Activated CD8-positive, alpha-beta memory T cell treated with anti-CD3 and anti-CD28 coated beads, Interleukin-2, amount 10 ng/mL, durations not matched to agents 7 days and 5 days (primary cell): ENCODE results near the gene MAML1. TPM values are rescaled to one million over a fixed set of nuclear protein-coding genes. Genes with fewer than 3 reads are reported as not detected.

Experiments
- ATAC-seq: fragments of 150-1000 bp; cut with Tn5 transposase; one replicate; pipeline ENCODE4 v1.10.0; 2021; ENCODE audit warnings: moderate library complexity
- CTCF ChIA-PET: fragments of 350-600 bp; sonication (Branson Sonifier 250); formaldehyde crosslinking; loops from one replicate; lab custom pipeline; 2021; ENCODE audit warnings: antibody characterized with exemption; lab: Charles Lee
- DNase-seq: peaks from one replicate; pipeline ENCODE4 v3.0.0-alpha.2; 2020
- H3K27ac Mint-ChIP-seq: one replicate; pipeline ENCODE4 v1.8.0; 2021; ENCODE audit warnings: mild to moderate bottlenecking, mixed read lengths
- H3K27me3 Mint-ChIP-seq: one replicate; pipeline ENCODE4 v1.8.0; 2021; ENCODE audit warnings: mixed read lengths
- H3K36me3 Mint-ChIP-seq: one replicate; pipeline ENCODE4 v1.8.0; 2021; ENCODE audit warnings: mild to moderate bottlenecking, mixed read lengths
- H3K4me1 Mint-ChIP-seq: one replicate; pipeline ENCODE4 v1.8.0; 2021; ENCODE audit warnings: mixed read lengths
- H3K4me3 Mint-ChIP-seq: one replicate; pipeline ENCODE4 v1.8.0; 2021; ENCODE audit warnings: mild to moderate bottlenecking, moderate library complexity, mixed read lengths
- H3K9me3 Mint-ChIP-seq: one replicate; pipeline ENCODE4 v1.8.0; 2022; ENCODE audit warnings: low read depth, mixed read lengths
- total RNA-seq, 2 experiments: library from RNA; stranded (reverse); gene quantifications; one replicate each; pipeline ENCODE4 v1.2.3, GENCODE V29; 2021

MAML1 gene
- total RNA-seq, 2 experiments from 2014 or later, result 34.7 to 34.9 TPM

DNA sequence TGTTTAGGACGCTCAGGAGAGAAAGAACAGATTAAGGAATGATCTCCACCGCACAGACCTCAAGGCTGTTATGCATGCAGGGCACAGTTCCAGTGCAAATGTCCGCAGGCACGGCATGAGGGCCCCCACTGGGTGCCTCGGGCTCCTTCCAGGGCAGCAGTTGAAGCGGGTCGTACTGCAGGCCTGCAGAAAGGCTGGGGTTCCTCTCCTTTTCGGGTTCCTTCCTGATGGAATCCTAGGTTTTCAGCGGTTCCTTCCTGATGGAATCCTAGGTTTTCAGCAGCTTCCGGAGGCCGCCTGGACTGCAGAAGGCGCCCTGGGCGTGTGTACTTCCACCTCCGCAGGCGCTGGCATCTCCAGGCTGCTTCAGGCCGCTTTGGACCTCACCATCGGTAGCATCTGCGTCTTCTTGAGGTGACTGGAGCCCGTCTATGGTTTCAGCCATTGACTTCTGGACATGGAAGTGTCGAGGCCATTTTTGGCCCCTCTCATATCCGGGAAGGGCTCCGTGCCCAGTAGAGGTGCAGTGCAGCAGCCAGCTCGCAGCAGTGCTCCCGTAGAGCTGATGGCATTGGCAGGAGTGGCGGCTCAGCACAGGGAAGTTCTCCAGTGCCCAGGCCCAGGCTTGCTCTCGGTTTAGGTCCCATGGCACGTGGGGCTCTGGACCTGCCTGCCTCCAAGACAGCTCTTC is 79.7 kb downstream of the MAML1 start:
- H3K27me3 Mint-ChIP-seq, result no peaks in the 10 kb centered on the region
- no peak for ATAC-seq
- peaks cover 6% of the 10 kb centered on the region for H3K4me1 Mint-ChIP-seq
- peaks cover 18% of the 10 kb centered on the region for H3K36me3 Mint-ChIP-seq
- no peaks in the 10 kb centered on the region for H3K9me3 Mint-ChIP-seq
- no peak overlapping the region for H3K4me3 Mint-ChIP-seq
- H3K27ac Mint-ChIP-seq, result no peak overlapping the region
- no peak for DNase-seq
- CTCF ChIA-PET, result interaction anchor here (2.6 kb wide), 1 partner anchor 10 kb away, joined by 9 read pairs; no protein-coding TSS in a partner anchor

DNA sequence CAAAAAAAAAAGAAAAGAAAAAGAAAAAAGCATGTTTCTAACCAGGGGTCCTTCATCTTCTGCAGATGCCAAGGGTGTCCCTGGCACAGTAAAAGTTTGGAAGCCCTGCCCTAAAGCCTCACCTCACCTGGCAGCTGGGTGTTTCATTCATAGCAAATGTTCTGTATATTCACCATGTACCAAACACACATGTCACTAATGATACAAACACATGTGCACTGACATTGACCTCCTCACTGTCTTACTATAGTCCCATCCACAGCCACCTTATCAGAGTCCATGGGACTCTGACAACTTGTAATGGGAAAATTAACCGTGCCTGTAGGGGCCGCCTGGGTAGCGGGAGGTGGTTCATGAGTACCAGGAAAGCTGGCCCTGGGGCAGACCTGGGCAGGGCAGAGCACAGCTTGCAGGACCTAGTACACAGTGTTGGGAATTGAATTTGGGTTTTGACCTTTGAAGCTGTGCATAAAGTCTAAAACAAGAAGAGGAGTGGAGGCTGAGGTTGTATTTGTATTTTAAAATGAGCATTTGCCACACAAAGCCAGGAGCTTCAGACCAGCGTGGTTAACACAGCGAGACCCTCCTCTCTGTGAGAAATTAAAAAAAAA is 80.5 kb downstream of the MAML1 start:
- Mint-ChIP-seq H3K4me1 (peaks cover 10% of the 10 kb centered on the region), H3K27ac (no peak overlapping the region), H3K27me3 (no peaks in the 10 kb centered on the region), H3K4me3 (no peak overlapping the region), H3K36me3 (peaks cover 18% of the 10 kb centered on the region), H3K9me3 (no peaks in the 10 kb centered on the region)
- CTCF ChIA-PET, result interaction anchor here (1.1 to 2.6 kb wide), 3 partner anchors 11 to 24 kb away, joined by 4 to 9 read pairs (median 4); no protein-coding TSS in a partner anchor
- DNase-seq (no peak), ATAC-seq (no peak)

DNA sequence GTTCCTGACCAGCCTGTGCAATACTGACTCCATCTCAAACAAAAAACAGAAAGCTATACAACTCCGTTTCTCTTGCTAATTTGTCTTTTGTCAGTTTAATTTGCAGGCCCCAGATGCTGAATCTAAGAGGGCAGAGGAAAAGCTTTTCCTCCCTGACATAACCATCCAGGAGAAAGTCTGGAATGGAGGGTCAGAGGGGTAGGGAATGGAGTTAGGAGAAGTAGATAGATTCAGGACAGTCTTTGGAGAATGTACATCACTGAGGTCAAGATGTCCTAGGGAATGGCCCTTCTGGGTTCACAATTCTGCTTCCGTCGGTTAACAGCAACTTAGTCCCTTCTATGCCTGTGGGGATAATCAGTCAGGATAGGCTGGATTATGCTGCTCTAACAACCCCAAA is 81.5 kb downstream of the MAML1 start:
- Mint-ChIP-seq H3K4me3 (no peak overlapping the region), H3K9me3 (no peaks in the 10 kb centered on the region)

DNA sequence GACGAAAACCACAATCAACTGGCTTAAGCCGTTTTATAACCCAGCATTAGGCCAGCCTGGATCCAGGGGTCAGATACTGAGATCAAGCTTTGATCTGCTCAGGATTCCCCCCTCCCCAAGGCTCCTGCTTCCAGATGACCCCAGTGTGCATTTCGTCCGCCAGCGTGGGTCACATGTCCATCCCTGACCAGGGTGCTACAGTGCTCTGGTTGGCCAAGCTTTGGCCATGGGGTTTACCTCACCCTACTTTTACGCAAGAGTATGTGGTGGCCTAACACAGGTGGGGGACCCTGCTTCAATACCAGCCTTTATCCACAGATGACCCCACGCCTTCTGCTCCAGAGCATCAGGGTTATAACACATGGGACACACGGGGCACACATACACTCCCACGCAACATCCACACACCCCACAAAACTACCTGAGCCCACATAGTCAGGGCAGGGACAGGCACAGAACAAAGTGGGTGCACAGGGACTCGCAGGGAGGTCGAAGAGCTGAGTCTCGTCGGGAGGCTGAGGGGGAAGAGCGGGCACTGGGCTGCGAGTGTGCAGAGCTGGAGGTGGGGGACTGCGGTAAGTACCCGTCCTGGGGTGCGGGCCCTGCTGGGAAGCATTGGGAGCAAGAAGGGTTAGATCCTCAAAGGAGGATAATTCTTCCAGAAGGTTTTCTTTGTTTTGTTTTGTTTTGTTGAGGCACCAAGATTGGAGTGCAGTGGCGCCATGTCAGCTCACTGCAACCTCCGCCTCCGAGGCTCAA is 83.0 kb downstream of the MAML1 start:
- no peaks in the 10 kb centered on the region for H3K27me3 Mint-ChIP-seq
- H3K36me3 Mint-ChIP-seq, result peaks cover 15% of the 10 kb centered on the region
- CTCF ChIA-PET, result no interaction called here
- no peak for ATAC-seq
- no peak for DNase-seq
- no peak overlapping the region for H3K4me3 Mint-ChIP-seq
- H3K27ac Mint-ChIP-seq, result no peak overlapping the region
- peaks cover 25% of the 10 kb centered on the region for H3K4me1 Mint-ChIP-seq
- no peaks in the 10 kb centered on the region for H3K9me3 Mint-ChIP-seq

More for the DNA sequence above, 81.5 kb downstream of the MAML1 start:
- no peak for ATAC-seq
- no peak overlapping the region for H3K27ac Mint-ChIP-seq
- H3K27me3 Mint-ChIP-seq, result no peaks in the 10 kb centered on the region
- CTCF ChIA-PET, result interaction anchor here (1.1 to 1.6 kb wide), 2 partner anchors 19 to 23 kb away, joined by 4 read pairs; no protein-coding TSS in a partner anchor
- peaks cover 18% of the 10 kb centered on the region for H3K36me3 Mint-ChIP-seq
- DNase-seq, result no peak
- peaks cover 15% of the 10 kb centered on the region for H3K4me1 Mint-ChIP-seq

DNA sequence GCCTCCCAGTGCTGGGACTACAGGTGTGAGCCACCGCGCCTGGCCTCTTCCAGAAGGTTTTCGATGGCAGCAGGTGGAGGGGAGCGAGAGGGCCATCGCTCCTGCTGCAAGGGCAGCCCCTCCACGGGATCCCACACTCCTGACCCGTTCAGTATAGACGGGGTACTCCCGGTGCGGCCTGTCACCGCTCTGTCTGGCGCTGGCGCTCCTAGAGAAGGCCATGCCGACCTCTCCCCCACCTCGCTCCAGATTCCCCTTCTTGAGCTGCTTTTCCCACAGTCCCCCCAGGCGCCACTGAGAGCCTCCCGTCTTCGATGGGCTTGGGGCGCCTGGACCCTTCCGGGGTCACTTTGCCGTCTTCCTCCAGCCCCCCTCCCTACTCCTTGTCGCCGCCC is 83.8 kb downstream of the MAML1 start:
- H3K27ac Mint-ChIP-seq, result no peak overlapping the region
- DNase-seq, result no peak
- ATAC-seq, result no peak
- no peak overlapping the region for H3K4me3 Mint-ChIP-seq
- no peaks in the 10 kb centered on the region for H3K9me3 Mint-ChIP-seq
- H3K4me1 Mint-ChIP-seq, result peaks cover 25% of the 10 kb centered on the region
- CTCF ChIA-PET, result interaction anchor here (2.0 kb wide), 1 partner anchor 21 kb away, joined by 6 read pairs; no protein-coding TSS in a partner anchor
- H3K36me3 Mint-ChIP-seq, result peaks cover 13% of the 10 kb centered on the region
- H3K27me3 Mint-ChIP-seq, result no peaks in the 10 kb centered on the region

DNA sequence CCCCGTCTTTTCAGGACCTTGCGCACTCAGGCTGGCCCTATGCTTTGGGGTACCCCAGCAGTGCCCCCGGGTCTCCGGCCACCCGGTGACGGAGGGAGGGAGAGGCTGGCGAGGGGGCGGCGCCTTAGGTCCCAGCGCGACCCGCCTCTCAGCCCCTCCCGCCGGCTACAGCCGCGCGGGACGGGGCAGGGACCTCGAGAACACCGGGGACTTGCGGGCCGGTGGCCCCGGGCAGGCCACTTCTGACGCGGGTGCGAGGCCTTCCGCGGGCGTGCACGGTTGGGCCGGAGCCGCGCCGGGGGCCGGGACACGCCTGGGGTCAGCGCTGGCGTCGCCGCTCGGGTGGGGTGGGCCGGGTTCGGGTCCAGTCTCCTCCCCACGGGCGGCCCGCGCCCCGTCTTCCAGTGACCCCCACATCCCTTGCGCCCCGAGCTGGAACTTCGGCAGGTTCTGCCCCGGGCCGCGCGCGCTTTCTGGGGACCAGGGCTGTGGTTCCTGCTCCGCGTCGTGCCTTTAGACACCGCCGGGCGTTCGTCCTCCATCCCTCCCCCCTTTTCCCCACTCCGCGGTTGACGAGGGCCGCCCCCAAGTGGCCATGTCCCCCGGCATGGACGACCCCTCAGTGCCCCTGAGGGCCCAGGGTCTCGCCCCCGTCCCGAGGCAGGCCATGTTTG is 84.3 kb downstream of the MAML1 start:
- H3K9me3 Mint-ChIP-seq, result no peaks in the 10 kb centered on the region
- peaks cover 10% of the 10 kb centered on the region for H3K36me3 Mint-ChIP-seq
- DNase-seq, result no peak
- no peak for ATAC-seq
- CTCF ChIA-PET, result interaction anchor here (2.0 kb wide), 1 partner anchor 21 kb away, joined by 6 read pairs; no protein-coding TSS in a partner anchor
- H3K4me3 Mint-ChIP-seq, result no peak overlapping the region
- H3K27me3 Mint-ChIP-seq, result no peaks in the 10 kb centered on the region
- peaks cover 27% of the 10 kb centered on the region for H3K4me1 Mint-ChIP-seq
- no peak overlapping the region for H3K27ac Mint-ChIP-seq

DNA sequence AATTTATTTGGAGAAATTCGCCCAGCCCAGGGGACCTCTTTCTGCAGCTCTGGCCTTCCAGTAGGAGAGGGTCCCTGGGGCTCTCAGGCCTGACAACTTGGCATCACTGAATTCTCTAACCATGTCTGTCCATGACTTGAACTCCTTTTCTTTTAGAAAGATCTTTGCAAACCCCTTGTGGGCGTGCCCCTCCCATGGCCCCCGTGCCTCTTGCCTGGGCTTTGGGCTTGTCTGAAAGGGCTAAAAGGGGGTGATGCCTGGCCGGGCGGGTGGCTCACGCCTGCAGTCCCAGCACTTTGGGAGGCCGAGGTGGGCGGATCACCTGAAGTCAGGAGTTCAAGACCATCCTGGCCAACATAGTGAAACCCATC is 84.8 kb downstream of the MAML1 start:
- CTCF ChIA-PET, result interaction anchor here (2.0 kb wide), 1 partner anchor 22 kb away, joined by 6 read pairs; no protein-coding TSS in a partner anchor
- no peaks in the 10 kb centered on the region for H3K27me3 Mint-ChIP-seq
- no peaks in the 10 kb centered on the region for H3K9me3 Mint-ChIP-seq
- peaks cover 14% of the 10 kb centered on the region for H3K36me3 Mint-ChIP-seq
- DNase-seq (no peak), ATAC-seq (no peak)
- no peak overlapping the region for H3K27ac Mint-ChIP-seq
- H3K4me3 Mint-ChIP-seq, result peak overlapping the region; percentile 26
- peaks cover 32% of the 10 kb centered on the region for H3K4me1 Mint-ChIP-seq

DNA sequence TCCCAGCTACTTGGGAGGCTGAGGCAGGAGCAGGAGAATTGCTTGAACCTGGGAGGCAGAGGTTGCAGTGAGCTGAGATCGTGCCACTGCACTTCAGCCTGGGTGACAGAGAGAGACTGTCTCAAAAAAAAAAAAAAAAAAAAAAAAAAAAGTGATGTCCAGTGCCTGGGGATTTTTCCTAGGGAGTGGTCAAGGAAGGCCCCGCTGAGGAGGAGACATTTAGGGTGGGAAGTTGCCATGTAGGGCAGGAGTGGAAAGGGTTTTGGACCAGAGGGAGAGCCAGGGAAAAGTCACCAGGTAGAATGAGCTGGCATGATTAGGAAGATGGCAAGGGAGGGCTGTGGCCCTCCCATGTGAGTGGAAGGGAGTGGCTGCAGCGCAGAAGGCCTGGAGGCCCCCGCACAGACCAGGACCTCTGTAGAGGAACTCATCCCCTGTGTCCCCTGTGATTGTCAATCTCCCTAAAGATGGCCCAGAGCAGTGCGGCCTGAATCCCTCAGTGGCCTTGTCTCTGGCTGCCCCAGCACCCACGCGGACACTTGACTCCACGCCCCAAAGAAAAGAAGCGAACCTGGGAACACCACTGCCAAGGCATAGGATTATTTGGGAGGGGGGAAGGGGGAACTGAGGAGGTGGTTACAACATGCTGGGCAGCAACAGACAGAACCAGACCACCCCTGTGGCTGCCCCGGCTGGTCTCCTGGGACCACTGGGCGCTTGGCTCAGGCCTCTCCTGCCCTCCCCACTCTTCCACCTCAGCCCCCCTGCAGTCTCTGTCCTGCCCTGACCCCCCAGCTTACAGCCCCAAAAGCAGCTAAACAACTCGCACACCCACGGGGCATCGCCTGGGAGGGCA is 85.5 kb downstream of the MAML1 start:
- peak overlapping the region; percentile 84 for H3K27ac Mint-ChIP-seq
- CTCF ChIA-PET, result interaction anchor here (2.0 kb wide), 1 partner anchor 22 kb away, joined by 6 read pairs; no protein-coding TSS in a partner anchor
- H3K9me3 Mint-ChIP-seq, result no peaks in the 10 kb centered on the region
- H3K27me3 Mint-ChIP-seq, result no peaks in the 10 kb centered on the region
- peaks cover 17% of the 10 kb centered on the region for H3K36me3 Mint-ChIP-seq
- no peak for ATAC-seq
- peak overlapping the region; percentile 75 for H3K4me3 Mint-ChIP-seq
- peaks cover 38% of the 10 kb centered on the region for H3K4me1 Mint-ChIP-seq
- no peak for DNase-seq

DNA sequence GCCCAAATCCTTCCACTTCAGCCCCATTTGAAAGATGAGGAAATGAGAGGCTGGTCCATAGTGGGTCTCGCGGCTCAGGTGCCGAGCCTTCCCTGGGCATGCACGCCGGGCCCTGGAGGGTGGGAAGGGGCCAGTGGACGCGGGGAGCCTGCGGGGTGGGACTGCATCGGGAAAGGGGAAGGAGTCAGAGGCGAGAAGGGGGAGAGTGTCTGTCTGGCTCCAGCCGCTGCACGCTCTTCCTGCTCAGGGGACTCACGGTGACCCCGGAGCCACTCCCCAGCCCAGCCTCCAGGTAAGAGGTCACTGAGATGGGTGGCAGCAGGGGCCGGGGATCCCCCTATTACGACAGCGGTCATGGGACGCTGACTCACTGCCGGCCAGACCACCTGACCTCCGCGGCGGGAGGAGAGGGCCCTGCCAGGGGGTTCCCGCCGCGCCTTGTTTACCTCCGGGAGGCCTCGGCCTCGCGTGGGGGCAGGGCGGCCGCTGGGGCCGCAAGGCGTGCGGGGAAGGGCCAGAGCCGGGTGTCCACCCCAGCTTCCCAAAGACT is 86.2 kb downstream of the MAML1 start:
- DNase-seq (peak; percentile 95), ATAC-seq (peak; percentile 56)
- H3K27ac Mint-ChIP-seq, result peak overlapping the region; percentile 84
- H3K4me1 Mint-ChIP-seq, result peaks cover 41% of the 10 kb centered on the region
- H3K9me3 Mint-ChIP-seq, result no peaks in the 10 kb centered on the region
- peaks cover 21% of the 10 kb centered on the region for H3K36me3 Mint-ChIP-seq
- H3K27me3 Mint-ChIP-seq, result no peaks in the 10 kb centered on the region
- peak overlapping the region; percentile 75 for H3K4me3 Mint-ChIP-seq
- CTCF ChIA-PET, result interaction anchor here (0.6 to 2.5 kb wide), 5 partner anchors 7 to 86 kb away, joined by 3 to 17 read pairs (median 5); partner anchors contain the start of gene MAML1

DNA sequence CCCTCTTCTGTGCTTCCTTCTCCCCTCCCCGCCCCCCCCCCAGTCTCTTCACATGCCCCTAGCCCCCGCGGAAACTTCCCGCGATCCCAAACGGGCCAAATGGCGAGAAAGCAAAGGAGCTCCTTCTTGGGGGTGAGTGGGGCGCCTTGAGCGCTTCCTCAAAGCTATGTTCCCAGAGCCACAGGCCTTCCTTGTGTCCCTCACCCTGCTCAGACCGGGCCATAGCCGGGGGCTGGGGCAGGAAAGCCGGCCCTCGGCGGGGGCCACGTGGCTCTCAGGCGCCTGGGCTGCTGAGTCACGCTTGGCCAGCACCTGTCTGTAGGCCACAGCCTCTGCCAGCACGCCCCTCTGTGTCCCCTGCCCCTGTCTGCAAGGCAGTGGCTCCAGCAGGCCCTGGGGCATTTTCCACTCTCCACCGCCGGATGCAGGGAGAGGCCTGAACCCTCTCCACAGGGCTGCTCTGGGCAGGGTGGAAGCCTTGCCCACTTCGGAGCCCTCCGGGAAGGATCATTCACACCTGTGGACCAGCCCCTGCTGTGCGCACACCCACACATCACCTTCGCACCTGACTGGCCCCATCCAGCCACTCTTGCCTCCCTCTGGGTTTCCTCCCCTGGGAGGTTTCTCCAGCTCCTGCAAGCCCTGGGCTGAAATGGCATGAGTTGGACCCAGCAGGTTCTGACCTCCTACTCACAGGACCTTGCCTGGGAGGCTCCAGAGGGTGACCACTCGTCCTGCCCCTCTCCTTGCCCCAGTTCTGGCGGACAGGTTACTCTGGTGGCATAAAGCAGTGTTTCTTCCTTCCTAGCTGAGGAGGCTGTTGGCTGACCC is 86.9 kb downstream of the MAML1 start:
- H3K27ac Mint-ChIP-seq, result peak overlapping the region; percentile 84
- CTCF ChIA-PET, result interaction anchor here (0.6 to 2.5 kb wide), 8 partner anchors 8 to 87 kb away, joined by 3 to 17 read pairs (median 5); partner anchors contain the start of genes MAML1 and MGAT4B
- DNase-seq (peak; percentile 60), ATAC-seq (peak; percentile 3)
- peaks cover 44% of the 10 kb centered on the region for H3K4me1 Mint-ChIP-seq
- H3K36me3 Mint-ChIP-seq, result peaks cover 25% of the 10 kb centered on the region
- H3K4me3 Mint-ChIP-seq, result peak overlapping the region; percentile 59
- H3K27me3 Mint-ChIP-seq, result no peaks in the 10 kb centered on the region
- H3K9me3 Mint-ChIP-seq, result no peaks in the 10 kb centered on the region

DNA sequence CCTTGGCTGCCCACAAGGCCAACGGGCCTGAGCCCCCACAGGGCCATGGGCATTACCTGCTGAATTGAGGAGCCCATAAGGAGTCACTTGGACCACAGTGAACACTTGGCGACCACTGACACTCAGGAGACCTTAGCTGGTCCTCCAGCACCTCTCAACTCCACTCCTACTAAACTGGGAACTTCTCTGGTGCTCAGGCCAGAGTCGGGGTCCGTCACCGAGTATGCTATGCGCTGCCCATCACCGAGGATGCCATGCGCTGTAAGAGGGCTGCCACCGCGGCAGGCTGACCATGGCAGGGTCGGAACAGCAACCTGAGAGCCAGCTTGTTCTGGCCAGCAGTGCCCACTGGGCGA is 87.5 kb downstream of the MAML1 start:
- H3K4me1 Mint-ChIP-seq, result peaks cover 48% of the 10 kb centered on the region
- no peaks in the 10 kb centered on the region for H3K9me3 Mint-ChIP-seq
- H3K36me3 Mint-ChIP-seq, result peaks cover 31% of the 10 kb centered on the region
- peak overlapping the region; percentile 59 for H3K4me3 Mint-ChIP-seq
- DNase-seq (no peak), ATAC-seq (no peak)
- CTCF ChIA-PET, result interaction anchor here (0.5 to 2.5 kb wide), 8 partner anchors 9 to 87 kb away, joined by 3 to 17 read pairs (median 5); partner anchors contain the start of gene MGAT4B
- H3K27ac Mint-ChIP-seq, result peak overlapping the region; percentile 84
- no peaks in the 10 kb centered on the region for H3K27me3 Mint-ChIP-seq
